IPS-11a (cell line): Measurements from ENCODE around the gene DDAH1.

Experiments
- H3K4me3 ChIP-seq: one replicate; pipeline ENCODE4 v1.5.1; 2013; ENCODE audit warnings: low read depth, low read length, control low read depth

DDAH1 gene

DNA sequence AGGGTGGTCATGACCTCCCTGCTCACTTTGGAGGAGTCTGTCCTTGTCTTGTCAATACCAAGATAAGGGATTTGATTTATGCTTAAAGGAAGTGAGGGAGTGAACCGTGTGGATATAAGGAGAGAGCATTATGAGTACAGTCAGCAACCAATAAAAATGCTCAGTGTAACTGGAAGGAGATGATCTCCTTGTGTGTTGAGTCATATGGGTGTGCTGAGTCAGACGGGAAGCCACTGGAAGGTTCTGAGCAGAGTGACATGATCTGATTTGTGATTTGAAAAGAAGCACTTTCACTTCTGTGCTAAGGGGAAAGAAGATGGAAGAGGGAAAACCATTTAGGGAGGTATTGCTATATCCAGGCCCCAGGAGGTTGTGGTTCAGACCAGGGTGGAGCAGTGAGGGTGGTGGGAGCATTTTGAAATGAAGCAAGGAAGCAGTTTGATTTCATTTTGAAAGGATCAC lies 186.1 kb downstream of the DDAH1 start:
- no peak overlapping the region for H3K4me3 ChIP-seq

DNA sequence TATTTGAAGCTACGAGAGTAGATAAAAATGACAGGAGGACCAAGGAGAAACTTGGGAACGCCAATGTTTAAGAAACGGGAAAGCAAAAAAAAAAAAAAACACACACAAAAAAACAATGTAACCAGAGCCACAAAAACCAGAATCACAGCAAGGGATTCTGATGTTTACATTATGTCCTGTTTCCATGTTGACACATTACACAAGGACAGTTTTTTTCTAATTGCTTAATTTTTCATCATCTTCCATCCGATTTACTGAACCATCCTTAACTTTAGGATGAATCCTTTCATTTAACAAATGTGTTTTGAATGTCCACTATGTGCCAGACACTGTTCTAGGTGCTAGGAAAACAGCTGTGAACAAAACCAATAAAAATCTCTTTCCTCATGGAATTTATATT lies 187.2 kb downstream of the DDAH1 start:
- no peak overlapping the region for H3K4me3 ChIP-seq

DNA sequence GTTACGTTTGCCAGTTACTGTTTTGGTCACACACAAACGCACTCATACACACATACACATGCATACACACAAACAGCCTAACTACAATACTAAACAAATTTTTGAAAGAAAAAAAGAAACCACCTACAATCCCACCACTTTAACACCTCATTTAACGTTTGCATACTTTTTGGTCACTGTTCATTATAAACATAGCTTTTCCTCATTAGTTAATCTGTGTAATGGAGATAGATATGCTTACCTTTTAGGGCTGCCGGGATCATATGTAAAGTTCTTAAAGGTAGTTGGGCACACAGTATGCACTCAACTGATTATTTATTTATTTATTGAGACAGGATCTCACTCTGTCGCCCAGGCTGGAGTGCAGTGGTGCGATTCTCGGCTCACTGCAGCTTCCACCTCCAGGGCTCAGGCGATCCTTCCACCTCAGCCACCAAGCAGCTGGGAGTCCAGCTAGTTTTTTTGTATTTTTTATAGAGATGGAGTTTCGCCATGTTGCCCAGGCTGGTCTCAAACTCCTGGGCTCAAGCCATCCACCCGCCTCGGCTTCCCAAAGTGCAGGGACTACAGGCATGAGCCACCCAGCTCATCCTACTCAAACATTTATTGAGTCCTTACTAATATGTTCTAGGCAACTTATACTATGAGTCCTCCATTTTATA lies 187.8 kb downstream of the DDAH1 start:
- peak overlapping the region; percentile 49 for H3K4me3 ChIP-seq

DNA sequence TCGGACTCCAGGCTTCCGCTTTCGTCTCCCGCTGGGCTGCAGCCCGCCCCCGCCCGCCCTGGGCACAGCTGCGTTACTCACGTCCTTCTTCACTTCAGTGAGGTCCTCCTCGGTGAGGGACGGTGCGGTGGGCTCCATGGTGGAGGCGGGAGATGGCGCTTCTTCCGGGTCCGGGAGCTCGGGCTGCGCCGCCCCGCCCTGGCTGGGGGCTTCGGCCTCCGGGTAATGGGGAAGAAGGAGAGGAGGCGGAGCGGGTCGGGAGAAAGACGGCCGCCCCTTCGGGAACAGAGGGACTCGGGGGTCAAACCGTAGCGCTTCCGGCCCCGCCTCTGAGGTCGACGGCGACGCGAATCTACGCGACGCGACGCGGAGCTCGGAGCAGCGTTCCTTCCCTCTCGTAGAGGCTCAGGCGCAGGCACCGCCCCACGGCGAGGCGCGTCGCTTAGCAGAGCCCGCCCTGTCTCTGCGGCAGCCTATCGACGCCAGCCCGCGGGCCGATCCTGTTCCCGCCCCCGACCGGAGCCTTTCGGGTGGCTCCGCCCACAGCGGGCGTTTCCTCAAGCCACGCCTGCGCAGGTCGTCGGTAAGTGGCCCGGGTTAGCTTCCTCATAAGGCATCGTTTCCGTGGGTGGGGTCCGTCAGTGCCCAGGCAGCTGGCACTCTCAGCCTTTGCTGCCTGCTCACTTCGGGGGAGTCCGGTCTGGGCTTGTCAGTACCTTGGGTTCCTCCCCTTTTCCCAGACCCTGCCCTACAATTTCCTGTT lies 188.6 kb downstream of the DDAH1 start, which contains the start of gene BCL10:
BCL10 (minus strand) TSS at position 418 of the 763 bp plus-strand sequence; CDS start at position 138, 280 bp downstream.
- peak within 1 kb of the TSS; percentile 98 for H3K4me3 ChIP-seq

DNA sequence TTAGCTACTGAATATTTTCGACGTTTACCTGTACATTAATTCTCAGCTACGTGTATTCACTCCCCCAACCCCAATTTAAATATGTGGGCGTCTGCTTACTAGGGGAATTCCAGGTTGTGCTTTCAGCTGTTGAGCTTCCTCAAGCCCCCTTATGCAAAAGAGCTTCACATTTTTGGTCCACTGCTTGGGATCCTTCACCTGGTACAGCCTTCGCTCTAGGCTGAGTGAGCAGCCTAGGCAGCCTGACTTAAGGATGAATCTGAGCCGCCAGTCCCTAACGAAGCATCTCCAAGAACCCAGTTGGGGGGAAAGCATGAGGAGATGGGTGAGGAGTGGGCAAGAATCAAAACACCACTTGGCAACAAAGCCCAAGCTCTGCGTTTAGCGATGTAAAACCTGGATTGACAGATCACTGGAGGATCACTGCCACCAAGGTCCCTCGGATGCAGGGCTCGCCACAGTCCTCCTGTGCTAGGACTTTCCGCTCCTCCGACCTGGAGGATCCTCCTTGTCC lies 189.2 kb downstream of the DDAH1 start:
- peak overlapping the region; percentile 98 for H3K4me3 ChIP-seq

DNA sequence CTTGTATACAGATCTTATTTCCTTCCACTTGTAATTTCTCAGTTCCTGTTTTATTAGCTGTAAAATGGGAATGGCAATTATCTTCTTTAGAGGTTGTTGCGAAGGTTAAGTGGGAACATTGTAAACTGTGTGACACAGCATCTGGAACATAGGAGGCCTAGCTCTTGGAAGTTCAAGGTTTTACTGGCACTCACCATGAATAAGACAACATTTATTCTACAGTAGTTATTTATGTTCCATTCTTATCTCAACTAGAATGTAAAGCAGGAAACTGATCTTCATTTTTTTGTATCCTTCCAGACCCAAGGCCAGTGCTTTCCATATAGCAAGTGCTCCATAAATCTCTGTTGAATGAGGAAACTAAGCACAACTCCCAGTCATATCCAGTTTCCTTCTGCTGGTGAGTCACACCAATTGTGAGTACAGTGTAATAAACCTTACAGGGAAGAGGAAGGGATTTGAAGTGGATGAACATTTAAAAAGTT lies 189.9 kb downstream of the DDAH1 start:
- peak overlapping the region; percentile 98 for H3K4me3 ChIP-seq

DNA sequence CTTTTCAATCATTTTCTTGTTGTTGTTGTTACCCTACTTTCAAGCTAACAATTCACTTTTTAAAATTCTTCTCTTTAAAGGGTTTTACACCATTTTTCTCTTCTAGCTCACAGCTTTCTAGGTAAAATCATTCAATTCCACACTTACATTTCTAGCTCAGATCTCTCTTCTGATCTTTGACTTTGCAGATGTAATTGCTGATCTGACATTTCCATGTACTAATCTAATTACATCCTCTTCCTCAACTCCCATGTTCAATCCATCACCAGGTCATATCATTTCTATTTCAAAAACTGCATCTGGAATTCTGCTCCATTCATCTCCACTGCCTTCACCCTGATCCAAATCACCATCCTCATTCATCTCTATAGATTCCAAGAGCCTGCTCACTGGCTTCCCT lies 191.6 kb downstream of the DDAH1 start:
- H3K4me3 ChIP-seq: no peak overlapping the region

DNA sequence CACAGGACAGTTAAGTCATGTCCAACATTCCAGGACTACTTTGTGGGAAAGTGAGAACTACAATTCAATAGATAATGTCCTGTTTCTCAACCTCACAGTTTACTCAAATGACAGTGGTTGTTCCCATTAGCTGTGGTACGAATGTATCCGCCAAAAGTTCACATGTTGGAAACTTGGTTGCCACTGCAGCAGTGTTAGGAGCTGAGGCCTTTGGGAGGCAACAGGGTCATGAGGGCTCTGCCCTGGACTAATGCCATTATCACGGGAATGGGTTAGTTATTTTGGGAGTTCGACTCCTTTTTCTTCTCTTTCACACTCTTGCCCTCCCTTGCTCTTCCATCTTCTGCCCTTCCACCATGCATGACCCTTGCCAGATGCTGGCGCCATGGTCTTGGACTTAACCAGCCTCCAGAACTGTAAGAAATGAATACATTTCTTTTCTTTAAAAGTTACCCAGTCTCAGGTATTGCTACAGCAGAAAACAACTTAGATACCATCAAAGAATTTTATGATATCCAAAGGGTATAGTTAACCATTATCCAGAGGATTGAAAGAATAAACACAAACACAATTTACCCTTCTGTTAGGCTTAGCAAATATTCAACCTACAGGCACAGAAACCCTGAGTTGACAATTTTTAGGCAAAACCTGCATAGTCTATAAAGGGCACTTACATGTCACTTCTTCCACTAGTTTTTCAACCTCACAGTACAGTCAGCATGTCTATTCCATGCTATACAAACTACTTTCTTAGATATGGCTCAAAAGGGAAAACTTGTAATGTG lies 196.0 kb downstream of the DDAH1 start:
- no peak overlapping the region for H3K4me3 ChIP-seq
